HG03039 (cell line): ENCODE results near the gene SEC14L1.
"Not testable (repeated sequence)": the region's sequence is repeated elsewhere in the genome, so short reads cannot be mapped to it uniquely, and the experiment has no call there.

Experiments used
- ATAC-seq: cut with Tn5 transposase; IDR thresholded peaks from one replicate; pipeline ENCODE4 v1.9.1; 2021; ENCODE audit warnings: mild to moderate bottlenecking, moderate library complexity; ENCODE audit not compliant: unreplicated experiment

SEC14L1 gene

GRCh38 chr17:77115947-77116346 is 24.8 kb upstream of the SEC14L1 start:
- ATAC-seq, result no peak

- no peak for ATAC-seq
Observed at GRCh38 chr17:77116371-77116860, 24.4 kb upstream of the SEC14L1 start.

- no peak for ATAC-seq
Observed at GRCh38 chr17:77117415-77117814, 23.4 kb upstream of the SEC14L1 start.

- no peak for ATAC-seq
Observed at GRCh38 chr17:77118251-77118928, 22.4 kb upstream of the SEC14L1 start.

GRCh38 chr17:77119668-77120301 is 21.0 kb upstream of the SEC14L1 start:
- ATAC-seq, result no peak

- no peak for ATAC-seq
Observed at GRCh38 chr17:77120868-77121267, 19.9 kb upstream of the SEC14L1 start.

GRCh38 chr17:77124192-77124889 is 16.4 kb upstream of the SEC14L1 start:
- ATAC-seq, result no peak

GRCh38 chr17:77125432-77125901 is 15.3 kb upstream of the SEC14L1 start:
- ATAC-seq, result no peak

- ATAC-seq, result no peak
Observed at GRCh38 chr17:77126519-77126918, 14.2 kb upstream of the SEC14L1 start.

- ATAC-seq, result no peak
Observed at GRCh38 chr17:77127735-77128361, 12.9 kb upstream of the SEC14L1 start.

- no peak for ATAC-seq
Observed at GRCh38 chr17:77128896-77129567, 11.7 kb upstream of the SEC14L1 start.

- no peak for ATAC-seq
Observed at GRCh38 chr17:77129568-77130301, 11.0 kb upstream of the SEC14L1 start.

GRCh38 chr17:77130525-77130924 is 10.2 kb upstream of the SEC14L1 start:
- ATAC-seq, result no peak

- ATAC-seq, result no peak
Observed at GRCh38 chr17:77131904-77132303, 8.9 kb upstream of the SEC14L1 start.

GRCh38 chr17:77132411-77133086 is 8.2 kb upstream of the SEC14L1 start:
- ATAC-seq, result no peak

GRCh38 chr17:77133087-77133638 is 7.6 kb upstream of the SEC14L1 start:
- no peak for ATAC-seq

- no peak for ATAC-seq
Observed at GRCh38 chr17:77136420-77136767, 4.4 kb upstream of the SEC14L1 start.

GRCh38 chr17:77137111-77137510 is 3.7 kb upstream of the SEC14L1 start:
- ATAC-seq, result no peak

GRCh38 chr17:77137886-77138285 is 2.9 kb upstream of the SEC14L1 start:
- ATAC-seq, result not testable (repeated sequence)
